ENCODE results near the gene SCAMP5. TPM values are rescaled to one million over a fixed set of nuclear protein-coding genes. Genes with fewer than 3 reads are reported as not detected.

The SCAMP5 gene
- total RNA-seq, 1 experiment from 2014 or later: 17.7 TPM

GRCh38 chr15:75023181-75023871 is 28.0 kb downstream of the SCAMP5 start, which contains the start of gene PPCDC:
Gene PPCDC, plus strand, starts transcription at chr15:75023590. Its CDS starts 4,729 bp downstream, at chr15:75028319.
- Histone ChIP-seq H3K4me3 (ENCODE audit: insufficient read depth, low read depth, low read length) (peak within 1 kb of the TSS; percentile 98), H3K36me3 (replicated peaks; ENCODE audit: control insufficient read depth, insufficient read depth, low read length) (peaks cover 1% of the 10 kb centered on the region), H3K27me3 (ENCODE audit: control insufficient read depth, insufficient read depth, low read length) (no peaks in the 10 kb centered on the region)
- peak; percentile 98 for DNase-seq

GRCh38 chr15:75023872-75024636 is 28.7 kb downstream of the SCAMP5 start:
- Histone ChIP-seq H3K36me3 (replicated peaks; ENCODE audit: control insufficient read depth, insufficient read depth, low read length) (peaks cover 1% of the 10 kb centered on the region), H3K4me3 (ENCODE audit: insufficient read depth, low read depth, low read length) (peak overlapping the region; percentile 98), H3K27me3 (ENCODE audit: control insufficient read depth, insufficient read depth, low read length) (no peaks in the 10 kb centered on the region)
- DNase-seq: peak; percentile 59

- Histone ChIP-seq H3K27me3 (ENCODE audit: control insufficient read depth, insufficient read depth, low read length) (no peaks in the 10 kb centered on the region), H3K36me3 (replicated peaks; ENCODE audit: control insufficient read depth, insufficient read depth, low read length) (peaks cover 1% of the 10 kb centered on the region), H3K4me3 (ENCODE audit: insufficient read depth, low read depth, low read length) (no peak overlapping the region)
- no peak for DNase-seq
These were observed 29.7 kb downstream of the SCAMP5 start for GRCh38 chr15:75025107-75025506.

GRCh38 chr15:75025548-75026260 is 30.3 kb downstream of the SCAMP5 start:
- DNase-seq: no peak
- Histone ChIP-seq H3K36me3 (replicated peaks; ENCODE audit: control insufficient read depth, insufficient read depth, low read length) (peaks cover 2% of the 10 kb centered on the region), H3K4me3 (ENCODE audit: insufficient read depth, low read depth, low read length) (no peak overlapping the region), H3K27me3 (ENCODE audit: control insufficient read depth, insufficient read depth, low read length) (no peaks in the 10 kb centered on the region)

- no peak for DNase-seq
- H3K36me3 ChIP-seq (replicated peaks; ENCODE audit: control insufficient read depth, insufficient read depth, low read length): peaks cover 3% of the 10 kb centered on the region
- no peaks in the 10 kb centered on the region for H3K27me3 ChIP-seq (ENCODE audit: control insufficient read depth, insufficient read depth, low read length)
- H3K4me3 ChIP-seq (ENCODE audit: insufficient read depth, low read depth, low read length): no peak overlapping the region
These were observed 32.2 kb downstream of the SCAMP5 start for GRCh38 chr15:75027551-75027950.

GRCh38 chr15:75028991-75029377 is 33.6 kb downstream of the SCAMP5 start:
- DNase-seq: no peak
- Histone ChIP-seq H3K4me3 (ENCODE audit: insufficient read depth, low read depth, low read length) (no peak overlapping the region), H3K36me3 (replicated peaks; ENCODE audit: control insufficient read depth, insufficient read depth, low read length) (peaks cover 3% of the 10 kb centered on the region), H3K27me3 (ENCODE audit: control insufficient read depth, insufficient read depth, low read length) (no peaks in the 10 kb centered on the region)

- H3K36me3 ChIP-seq (replicated peaks; ENCODE audit: control insufficient read depth, insufficient read depth, low read length): peaks cover 3% of the 10 kb centered on the region
- no peaks in the 10 kb centered on the region for H3K27me3 ChIP-seq (ENCODE audit: control insufficient read depth, insufficient read depth, low read length)
- peak; percentile 90 for DNase-seq
- no peak overlapping the region for H3K4me3 ChIP-seq (ENCODE audit: insufficient read depth, low read depth, low read length)
These were observed 34.1 kb downstream of the SCAMP5 start for GRCh38 chr15:75029378-75030022.

- DNase-seq: no peak
- no peak overlapping the region for H3K4me3 ChIP-seq (ENCODE audit: insufficient read depth, low read depth, low read length)
These were observed 34.7 kb downstream of the SCAMP5 start for GRCh38 chr15:75030023-75030413.

GRCh38 chr15:75030424-75030823 is 35.1 kb downstream of the SCAMP5 start:
- Histone ChIP-seq H3K27me3 (ENCODE audit: control insufficient read depth, insufficient read depth, low read length) (no peaks in the 10 kb centered on the region), H3K36me3 (replicated peaks; ENCODE audit: control insufficient read depth, insufficient read depth, low read length) (peaks cover 3% of the 10 kb centered on the region), H3K4me3 (ENCODE audit: insufficient read depth, low read depth, low read length) (no peak overlapping the region)
- DNase-seq: no peak

More at GRCh38 chr15:75030023-75030413, 34.7 kb downstream of the SCAMP5 start:
- Histone ChIP-seq H3K36me3 (replicated peaks; ENCODE audit: control insufficient read depth, insufficient read depth, low read length) (peaks cover 3% of the 10 kb centered on the region), H3K27me3 (ENCODE audit: control insufficient read depth, insufficient read depth, low read length) (no peaks in the 10 kb centered on the region)

- Histone ChIP-seq H3K27me3 (ENCODE audit: control insufficient read depth, insufficient read depth, low read length) (no peaks in the 10 kb centered on the region), H3K4me3 (ENCODE audit: insufficient read depth, low read depth, low read length) (no peak overlapping the region), H3K36me3 (replicated peaks; ENCODE audit: control insufficient read depth, insufficient read depth, low read length) (peaks cover 3% of the 10 kb centered on the region)
- no peak for DNase-seq
These were observed 36.5 kb downstream of the SCAMP5 start for GRCh38 chr15:75031848-75032247.

GRCh38 chr15:75032395-75032794 is 37.0 kb downstream of the SCAMP5 start:
- Histone ChIP-seq H3K36me3 (replicated peaks; ENCODE audit: control insufficient read depth, insufficient read depth, low read length) (peaks cover 3% of the 10 kb centered on the region), H3K4me3 (ENCODE audit: insufficient read depth, low read depth, low read length) (no peak overlapping the region), H3K27me3 (ENCODE audit: control insufficient read depth, insufficient read depth, low read length) (no peaks in the 10 kb centered on the region)
- no peak for DNase-seq

- H3K27me3 ChIP-seq (ENCODE audit: control insufficient read depth, insufficient read depth, low read length): no peaks in the 10 kb centered on the region
- DNase-seq: no peak
- H3K4me3 ChIP-seq (ENCODE audit: insufficient read depth, low read depth, low read length): no peak overlapping the region
- H3K36me3 ChIP-seq (replicated peaks; ENCODE audit: control insufficient read depth, insufficient read depth, low read length): peaks cover 3% of the 10 kb centered on the region
These were observed 38.4 kb downstream of the SCAMP5 start for GRCh38 chr15:75033809-75034208.

- DNase-seq: no peak
- Histone ChIP-seq H3K4me3 (ENCODE audit: insufficient read depth, low read depth, low read length) (no peak overlapping the region), H3K36me3 (replicated peaks; ENCODE audit: control insufficient read depth, insufficient read depth, low read length) (peaks cover 3% of the 10 kb centered on the region), H3K27me3 (ENCODE audit: control insufficient read depth, insufficient read depth, low read length) (no peaks in the 10 kb centered on the region)
These were observed 39.3 kb downstream of the SCAMP5 start for GRCh38 chr15:75034615-75035014.

GRCh38 chr15:75036212-75036616 is 40.9 kb downstream of the SCAMP5 start:
- peak; percentile 88 for DNase-seq
- Histone ChIP-seq H3K4me3 (ENCODE audit: insufficient read depth, low read depth, low read length) (no peak overlapping the region), H3K27me3 (ENCODE audit: control insufficient read depth, insufficient read depth, low read length) (no peaks in the 10 kb centered on the region), H3K36me3 (replicated peaks; ENCODE audit: control insufficient read depth, insufficient read depth, low read length) (no peaks in the 10 kb centered on the region)

Data from H7 (cell line).